HFF-Myc (cell line): ENCODE results near the gene KLF13.

Experiments used
- DNase-seq: peaks from one replicate; pipeline ENCODE4 v3.0.0-alpha.2; 2011; ENCODE audit warnings: low read depth; ENCODE audit errors: extremely low read depth
- H3K4me3 ChIP-seq: replicated peaks from 2 replicates; pipeline ENCODE4 v1.5.1; 2011; ENCODE audit warnings: low read depth, mild to moderate bottlenecking, control low read depth, low read length
- TF ChIP-seq, protein P1 (sequence below): IDR thresholded peaks from 2 replicates; pipeline ENCODE4 v1.5.1; 2012; ENCODE audit warnings: mild to moderate bottlenecking, low read depth, low read length, control low read depth; ENCODE audit errors: missing control alignments

Gene KLF13

DNA sequence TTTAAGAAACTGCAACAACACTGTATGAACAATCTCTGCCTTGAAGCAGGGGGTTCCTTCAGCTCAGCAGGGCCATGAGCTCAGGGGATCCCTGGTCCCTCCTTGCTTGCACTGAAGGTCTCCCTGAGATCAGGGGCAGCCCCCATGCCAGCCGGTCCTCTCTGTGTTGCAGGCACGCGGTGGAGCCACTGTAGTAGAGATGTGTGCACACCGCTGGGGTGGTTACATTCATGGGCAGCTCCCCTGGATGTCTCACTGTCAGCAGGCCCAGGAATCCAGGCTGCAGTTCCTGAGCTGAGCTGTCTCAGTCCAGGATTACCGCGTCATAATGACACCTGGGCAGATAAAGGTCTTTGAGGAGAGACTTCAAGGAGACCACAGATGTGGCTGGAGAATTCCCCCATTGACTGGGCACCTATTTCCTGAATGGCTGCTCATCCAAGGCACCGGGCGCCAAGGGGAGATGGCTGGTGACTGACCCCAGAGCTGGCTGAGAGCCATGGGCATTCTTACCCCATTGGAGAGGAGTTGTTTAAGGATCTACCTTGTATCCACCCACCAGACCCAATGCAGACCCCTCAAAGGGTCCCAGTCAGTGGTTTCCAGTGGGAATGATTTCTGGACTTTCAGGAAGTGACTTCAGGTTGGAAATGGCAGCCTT lies 10.4 kb upstream of the KLF13 start:
- DNase-seq, result no peak
- TF ChIP-seq, protein P1, sequence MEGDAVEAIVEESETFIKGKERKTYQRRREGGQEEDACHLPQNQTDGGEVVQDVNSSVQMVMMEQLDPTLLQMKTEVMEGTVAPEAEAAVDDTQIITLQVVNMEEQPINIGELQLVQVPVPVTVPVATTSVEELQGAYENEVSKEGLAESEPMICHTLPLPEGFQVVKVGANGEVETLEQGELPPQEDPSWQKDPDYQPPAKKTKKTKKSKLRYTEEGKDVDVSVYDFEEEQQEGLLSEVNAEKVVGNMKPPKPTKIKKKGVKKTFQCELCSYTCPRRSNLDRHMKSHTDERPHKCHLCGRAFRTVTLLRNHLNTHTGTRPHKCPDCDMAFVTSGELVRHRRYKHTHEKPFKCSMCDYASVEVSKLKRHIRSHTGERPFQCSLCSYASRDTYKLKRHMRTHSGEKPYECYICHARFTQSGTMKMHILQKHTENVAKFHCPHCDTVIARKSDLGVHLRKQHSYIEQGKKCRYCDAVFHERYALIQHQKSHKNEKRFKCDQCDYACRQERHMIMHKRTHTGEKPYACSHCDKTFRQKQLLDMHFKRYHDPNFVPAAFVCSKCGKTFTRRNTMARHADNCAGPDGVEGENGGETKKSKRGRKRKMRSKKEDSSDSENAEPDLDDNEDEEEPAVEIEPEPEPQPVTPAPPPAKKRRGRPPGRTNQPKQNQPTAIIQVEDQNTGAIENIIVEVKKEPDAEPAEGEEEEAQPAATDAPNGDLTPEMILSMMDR, result no peak
- H3K4me3 ChIP-seq, result no peak overlapping the region

DNA sequence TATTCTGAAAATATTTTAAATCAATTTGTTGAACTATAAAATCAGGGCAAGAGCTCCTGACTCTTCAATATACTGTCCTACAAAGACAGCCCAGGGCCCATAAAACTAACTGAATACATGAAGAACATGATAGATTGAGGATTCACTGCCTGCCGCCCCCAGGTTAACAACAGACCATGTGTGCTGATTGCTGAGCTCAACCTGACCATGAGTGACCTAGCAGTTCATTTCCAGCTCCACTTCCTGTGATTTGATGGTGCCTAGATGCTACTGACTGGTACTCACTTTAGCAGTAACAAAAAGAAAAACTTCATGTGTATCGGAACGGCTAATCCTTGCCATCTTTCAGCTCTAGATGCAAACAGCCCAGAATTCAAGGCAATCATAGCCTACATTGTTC lies 9.6 kb upstream of the KLF13 start:
- no peak overlapping the region for H3K4me3 ChIP-seq
- TF ChIP-seq, protein P1, result no peak
- no peak for DNase-seq

DNA sequence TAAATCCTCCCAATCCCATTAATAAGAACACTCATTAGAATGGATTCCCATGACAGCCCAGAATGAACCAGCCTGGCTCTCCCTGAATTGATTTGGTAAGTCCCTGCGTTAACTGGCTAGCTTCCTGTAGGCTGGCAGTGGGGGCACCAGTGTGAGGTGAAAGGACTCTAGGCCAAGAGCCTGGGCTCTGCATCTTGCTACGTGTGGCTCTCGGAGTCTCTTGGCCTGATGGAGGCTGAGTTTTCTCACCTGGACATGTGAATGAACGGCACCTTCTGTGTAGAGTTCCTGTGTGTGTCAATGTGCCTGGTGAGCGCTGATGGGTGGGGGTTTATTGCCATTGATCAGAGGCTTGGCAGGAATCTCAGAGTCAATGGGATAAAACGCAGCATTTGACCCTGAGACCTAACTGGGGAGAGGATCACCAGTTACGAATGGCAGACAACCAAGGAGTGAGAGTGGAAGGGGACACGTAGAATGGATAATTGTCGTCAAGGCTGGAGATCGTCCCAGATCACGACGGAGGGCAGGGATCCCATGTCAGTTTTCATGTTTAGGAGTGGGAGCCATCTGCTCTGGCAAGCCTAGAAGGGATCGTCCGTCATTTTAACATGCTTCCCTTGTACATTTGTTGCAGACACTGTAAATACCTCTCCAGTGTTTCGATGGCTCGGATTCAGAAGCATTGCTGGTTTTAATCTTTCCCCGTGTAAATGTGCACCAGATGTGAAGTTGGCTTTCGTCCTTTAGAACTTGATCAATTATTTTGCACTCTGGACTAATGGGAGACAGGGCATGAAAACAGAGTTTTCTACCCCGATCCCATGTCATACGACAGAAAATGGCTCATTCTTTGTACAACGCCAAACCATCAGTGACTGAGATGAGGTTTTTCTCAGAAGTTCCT lies 9.0 kb upstream of the KLF13 start:
- TF ChIP-seq, protein P1, result no peak
- H3K4me3 ChIP-seq, result no peak overlapping the region
- no peak for DNase-seq

DNA sequence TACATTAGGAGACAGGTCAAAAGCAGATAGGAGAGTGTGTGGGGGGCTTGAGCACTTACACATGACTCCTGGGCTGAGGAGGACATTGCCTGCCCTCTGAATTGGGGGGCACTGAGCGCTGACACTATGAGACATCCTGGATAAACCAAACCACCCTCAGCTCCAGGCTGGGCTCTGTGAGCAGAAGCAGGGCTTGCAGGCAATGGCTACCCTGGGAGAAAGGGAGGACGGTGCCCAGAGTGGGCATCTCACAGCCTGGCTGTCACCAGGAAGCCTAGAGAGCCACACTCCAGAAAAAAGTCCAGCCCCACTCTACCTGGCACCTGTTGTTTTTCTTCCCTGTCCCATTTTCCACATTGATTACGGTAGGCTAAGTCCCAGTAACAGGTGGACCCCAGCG lies 8.2 kb upstream of the KLF13 start:
- no peak for DNase-seq
- no peak overlapping the region for H3K4me3 ChIP-seq
- TF ChIP-seq, protein P1, result no peak

DNA sequence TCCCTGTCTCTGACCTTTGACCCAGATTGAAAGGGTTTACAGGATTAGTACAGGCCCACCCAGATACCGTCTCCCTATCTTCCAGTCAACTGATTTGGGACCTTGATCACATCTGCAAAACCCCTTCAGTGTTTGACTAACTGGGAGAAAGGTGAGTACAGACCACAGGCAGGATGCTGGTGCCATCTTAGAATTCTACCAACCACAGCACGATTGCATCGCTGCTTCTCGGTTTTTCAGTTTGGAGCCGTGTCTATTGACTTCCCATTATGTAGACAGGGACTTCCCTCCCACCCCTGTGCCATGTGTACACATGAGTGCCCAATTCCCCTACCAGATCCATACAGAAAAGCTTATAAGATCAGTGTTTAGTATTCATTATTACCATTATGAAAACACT lies 6.6 kb upstream of the KLF13 start:
- no peak for DNase-seq
- TF ChIP-seq, protein P1, result no peak
- no peak overlapping the region for H3K4me3 ChIP-seq

DNA sequence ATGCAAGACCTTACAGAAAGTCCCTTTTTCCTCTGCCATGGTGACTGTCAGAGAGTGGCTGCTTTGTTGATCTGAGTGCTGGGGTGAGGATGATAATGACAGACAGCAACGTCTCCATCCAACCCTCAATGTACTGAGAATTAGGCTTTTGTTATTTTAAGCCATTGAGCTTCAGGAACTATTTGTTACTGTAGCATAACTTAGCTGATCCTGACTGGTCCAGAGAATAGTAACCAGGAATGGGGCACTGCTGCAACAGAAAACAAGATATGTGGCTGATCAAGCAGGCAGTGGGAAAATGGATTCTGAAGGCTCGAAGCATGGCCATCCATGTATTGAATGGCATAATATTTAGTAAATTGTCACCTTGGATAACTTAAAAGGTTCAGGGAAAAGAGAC lies 5.2 kb upstream of the KLF13 start:
- no peak overlapping the region for H3K4me3 ChIP-seq
- DNase-seq, result no peak
- TF ChIP-seq, protein P1, result no peak
